RWPE2 (cell line): Measurements from ENCODE around the gene VPS37B.
"Not testable (repeated sequence)": the region's sequence is repeated elsewhere in the genome, so short reads cannot be mapped to it uniquely, and the experiment has no call there.

Experiments used
- ATAC-seq: fragments of 200-7000 bp; cut with Tn5 transposase; 3 replicates; pipeline ENCODE4 v1.9.1; 2021; ENCODE audit warnings: low read depth
- DNase-seq: peaks from one replicate; pipeline ENCODE4 v3.0.0-alpha.2; 2020; ENCODE audit warnings: low spot score
- H3K27ac ChIP-seq: fragments of 450-650 bp; 2 replicates; pipeline ENCODE4 v1.5.1; 2017; ENCODE audit warnings: mild to moderate bottlenecking; ENCODE audit not compliant: poor library complexity, severe bottlenecking
- H3K27me3 ChIP-seq: fragments of 250-450 bp; sonication (Bioruptor Pico); 2 replicates; pipeline ENCODE4 v1.5.1; 2021; ENCODE audit warnings: mild to moderate bottlenecking, moderate library complexity; ENCODE audit not compliant: insufficient read depth, poor library complexity, severe bottlenecking
- H3K36me3 ChIP-seq: fragments of 250-450 bp; sonication (Bioruptor Pico); 2 replicates; pipeline ENCODE4 v1.5.1; 2020; ENCODE audit warnings: low read depth, mild to moderate bottlenecking, moderate library complexity
- H3K4me1 ChIP-seq: fragments of 250-450 bp; sonication (Bioruptor Pico); 2 replicates; pipeline ENCODE4 v1.5.1; 2021; ENCODE audit warnings: mild to moderate bottlenecking, moderate library complexity; ENCODE audit not compliant: insufficient read depth, poor library complexity, severe bottlenecking
- H3K4me3 ChIP-seq: fragments of 250-450 bp; sonication (Bioruptor Pico); 2 replicates; pipeline ENCODE4 v1.5.1; 2021; ENCODE audit warnings: mild to moderate bottlenecking, moderate library complexity; ENCODE audit not compliant: severe bottlenecking
- H3K9me3 ChIP-seq: fragments of 250-450 bp; sonication (Bioruptor Pico); 2 replicates; pipeline ENCODE4 v1.5.1; 2021; ENCODE audit warnings: mild to moderate bottlenecking, moderate library complexity; ENCODE audit not compliant: severe bottlenecking
- TF ChIP-seq, protein P1 (sequence below): fragments of 450-650 bp; IDR thresholded peaks from one replicate; pipeline ENCODE4 v1.5.1; 2017; ENCODE audit warnings: mild to moderate bottlenecking, moderate library complexity; ENCODE audit not compliant: poor library complexity, severe bottlenecking

Gene VPS37B

DNA sequence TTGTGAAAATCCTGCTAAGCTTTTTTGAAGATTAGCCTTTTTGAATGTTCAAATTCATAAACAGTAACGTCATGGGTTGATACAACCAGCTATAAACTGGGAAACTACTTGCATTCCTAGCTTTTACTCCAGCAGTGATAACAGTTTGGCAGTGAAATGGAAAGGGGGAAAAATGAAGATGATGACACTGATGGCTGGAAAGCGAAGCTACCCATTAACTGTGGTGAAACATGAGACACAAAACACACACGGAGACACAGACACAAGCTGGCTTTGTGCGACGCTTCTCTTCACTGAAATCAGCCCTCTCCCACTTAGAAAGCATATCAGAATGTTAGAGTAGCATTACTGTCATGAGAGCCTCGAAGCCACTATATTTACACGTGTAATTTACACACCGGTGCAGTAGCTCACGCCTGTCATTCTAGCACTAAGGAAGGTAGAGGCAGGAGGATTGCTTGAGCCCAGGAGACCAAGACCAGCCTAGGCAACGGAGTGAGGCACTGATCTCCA, 15.7 kb downstream of the VPS37B start:
- TF ChIP-seq, protein P1, sequence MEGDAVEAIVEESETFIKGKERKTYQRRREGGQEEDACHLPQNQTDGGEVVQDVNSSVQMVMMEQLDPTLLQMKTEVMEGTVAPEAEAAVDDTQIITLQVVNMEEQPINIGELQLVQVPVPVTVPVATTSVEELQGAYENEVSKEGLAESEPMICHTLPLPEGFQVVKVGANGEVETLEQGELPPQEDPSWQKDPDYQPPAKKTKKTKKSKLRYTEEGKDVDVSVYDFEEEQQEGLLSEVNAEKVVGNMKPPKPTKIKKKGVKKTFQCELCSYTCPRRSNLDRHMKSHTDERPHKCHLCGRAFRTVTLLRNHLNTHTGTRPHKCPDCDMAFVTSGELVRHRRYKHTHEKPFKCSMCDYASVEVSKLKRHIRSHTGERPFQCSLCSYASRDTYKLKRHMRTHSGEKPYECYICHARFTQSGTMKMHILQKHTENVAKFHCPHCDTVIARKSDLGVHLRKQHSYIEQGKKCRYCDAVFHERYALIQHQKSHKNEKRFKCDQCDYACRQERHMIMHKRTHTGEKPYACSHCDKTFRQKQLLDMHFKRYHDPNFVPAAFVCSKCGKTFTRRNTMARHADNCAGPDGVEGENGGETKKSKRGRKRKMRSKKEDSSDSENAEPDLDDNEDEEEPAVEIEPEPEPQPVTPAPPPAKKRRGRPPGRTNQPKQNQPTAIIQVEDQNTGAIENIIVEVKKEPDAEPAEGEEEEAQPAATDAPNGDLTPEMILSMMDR = no peak
- Histone ChIP-seq H3K27me3 (no peaks in the 10 kb centered on the region), H3K9me3 (no peaks in the 10 kb centered on the region)

DNA sequence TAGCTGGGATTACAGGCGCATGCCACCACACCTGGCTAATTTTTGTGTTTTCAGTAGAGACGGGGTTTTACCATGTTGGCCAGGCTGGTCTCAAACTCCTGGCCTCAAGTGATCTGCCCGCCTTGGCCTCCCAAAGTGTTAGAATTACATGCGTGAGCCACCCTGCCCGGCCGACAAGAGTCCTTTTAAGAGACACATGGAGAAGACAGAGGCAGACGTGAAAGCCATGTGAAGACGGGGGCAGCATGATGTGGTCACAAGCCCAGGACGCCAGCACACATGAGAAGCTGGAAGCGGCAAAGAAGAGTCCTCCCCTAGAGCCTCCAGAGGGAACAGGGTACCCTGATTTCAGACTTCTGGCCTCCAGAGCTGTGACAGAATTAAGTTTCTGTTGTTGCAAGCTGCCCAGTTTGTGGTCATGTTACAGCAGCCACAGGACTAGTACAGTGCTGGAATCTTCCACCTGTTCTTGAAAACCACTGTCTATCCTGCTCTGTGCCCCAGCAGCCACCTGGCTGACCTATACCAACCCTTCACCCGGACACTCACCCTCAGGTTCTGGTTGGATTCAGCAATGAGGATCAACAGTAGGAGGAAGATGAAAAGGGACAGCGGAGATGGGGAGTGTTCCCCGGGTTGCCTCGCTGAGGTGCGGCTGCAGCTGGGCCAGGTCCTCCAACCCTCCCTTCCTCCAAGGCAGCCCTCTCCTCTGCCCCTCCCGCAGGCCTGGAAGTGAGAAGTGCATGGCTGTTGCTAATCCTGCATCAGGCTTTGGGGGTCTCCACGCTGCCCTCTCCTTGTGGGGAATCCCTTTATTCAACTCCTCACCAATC, 16.9 kb downstream of the VPS37B start:
- ATAC-seq (peak; percentile 25), DNase-seq (no peak)
- peaks cover 49% of the 10 kb centered on the region for H3K36me3 ChIP-seq
- H3K9me3 ChIP-seq = no peaks in the 10 kb centered on the region
- H3K4me1 ChIP-seq = peaks cover 38% of the 10 kb centered on the region
- no peaks in the 10 kb centered on the region for H3K27me3 ChIP-seq
- TF ChIP-seq, protein P1 = no peak
- no peak overlapping the region for H3K4me3 ChIP-seq
- H3K27ac ChIP-seq = peak overlapping the region; percentile 80

More for the DNA sequence above, 15.7 kb downstream of the VPS37B start:
- no peak overlapping the region for H3K4me3 ChIP-seq
- peak overlapping the region; percentile 80 for H3K27ac ChIP-seq
- DNase-seq = no peak
- ATAC-seq = no peak
- peaks cover 52% of the 10 kb centered on the region for H3K36me3 ChIP-seq
- peaks cover 49% of the 10 kb centered on the region for H3K4me1 ChIP-seq

DNA sequence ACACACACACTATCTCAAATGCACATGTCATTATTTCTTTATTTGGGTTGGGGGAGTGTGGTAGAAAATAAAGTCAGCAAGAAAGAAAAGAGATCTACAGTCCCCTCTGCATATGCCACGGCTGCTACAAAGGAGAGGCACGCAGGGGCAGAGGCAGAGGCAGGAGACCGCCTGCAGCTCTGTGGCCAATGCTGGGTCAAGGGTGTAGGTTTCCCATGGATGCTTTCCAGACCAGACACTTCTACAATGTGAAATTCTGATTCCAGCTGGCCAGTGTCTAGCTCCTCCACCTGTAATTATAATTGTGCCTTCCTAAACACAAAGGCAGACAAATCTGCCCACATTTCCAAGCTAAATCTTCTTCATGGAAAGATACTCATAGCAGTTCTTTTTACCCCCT, 19.2 kb downstream of the VPS37B start:
- Histone ChIP-seq H3K9me3 (no peaks in the 10 kb centered on the region), H3K27me3 (no peaks in the 10 kb centered on the region), H3K27ac (peak overlapping the region; percentile 80), H3K4me3 (no peak overlapping the region), H3K4me1 (peaks cover 57% of the 10 kb centered on the region), H3K36me3 (peaks cover 39% of the 10 kb centered on the region)
- no peak for ATAC-seq
- no peak for DNase-seq
- TF ChIP-seq, protein P1 = no peak

DNA sequence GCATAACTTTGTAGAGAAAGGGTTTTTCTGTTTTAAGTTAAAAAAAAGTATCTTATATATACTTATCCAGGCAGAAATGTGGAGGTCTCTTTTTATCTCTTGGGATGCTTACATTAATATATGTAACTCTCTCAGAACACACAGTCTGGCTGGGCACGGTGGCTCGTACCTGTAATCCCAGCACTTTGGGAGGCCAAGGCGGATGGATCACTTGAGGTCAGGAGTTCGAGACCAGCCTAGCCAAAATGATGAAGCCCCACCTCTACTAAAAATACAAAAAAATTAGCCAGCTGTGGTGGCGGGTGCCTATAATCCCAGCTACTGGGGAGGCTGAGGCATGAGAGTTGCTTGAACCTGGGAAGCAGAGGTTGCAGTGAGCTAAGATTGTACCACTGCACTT, 19.6 kb downstream of the VPS37B start:
- peaks cover 40% of the 10 kb centered on the region for H3K36me3 ChIP-seq
- DNase-seq, ATAC-seq, H3K4me3 ChIP-seq, H3K9me3 ChIP-seq, H3K27me3 ChIP-seq: not testable (repeated sequence)
- H3K27ac ChIP-seq = peak overlapping the region; percentile 80
- peaks cover 58% of the 10 kb centered on the region for H3K4me1 ChIP-seq

DNA sequence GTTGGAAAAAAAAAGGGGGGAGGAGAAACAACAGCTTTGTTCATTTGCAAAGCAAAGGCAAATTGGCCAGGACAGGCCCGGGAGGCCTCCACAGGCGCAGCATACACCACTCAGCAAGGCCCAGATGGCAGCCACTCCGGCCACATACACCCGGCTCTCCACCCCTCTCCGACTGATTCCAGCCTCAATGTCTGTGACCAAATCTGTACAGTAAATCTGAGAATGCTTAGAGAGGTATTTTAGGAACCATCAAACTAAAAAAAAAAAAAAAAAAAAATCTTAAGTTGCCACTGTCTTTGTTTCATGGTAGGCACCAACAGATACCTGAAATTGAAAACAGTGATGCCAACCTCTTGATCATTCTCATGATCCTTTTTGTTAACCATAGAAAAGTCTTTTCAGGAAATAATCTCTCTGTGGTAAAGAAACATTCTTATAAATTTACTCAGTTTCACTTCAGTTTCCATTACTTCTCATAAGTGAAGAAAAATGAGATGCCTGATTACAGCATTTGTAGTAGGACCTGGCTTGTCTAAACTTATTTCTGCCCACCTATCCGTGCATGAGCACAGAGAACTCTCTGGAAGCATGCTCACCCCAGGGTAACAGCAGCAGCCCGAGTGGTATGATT, 20.2 kb downstream of the VPS37B start:
- ATAC-seq (no peak), DNase-seq (no peak)
- no peaks in the 10 kb centered on the region for H3K27me3 ChIP-seq
- peaks cover 54% of the 10 kb centered on the region for H3K4me1 ChIP-seq
- TF ChIP-seq, protein P1 = no peak
- peak overlapping the region; percentile 80 for H3K27ac ChIP-seq
- H3K9me3 ChIP-seq = no peaks in the 10 kb centered on the region
- no peak overlapping the region for H3K4me3 ChIP-seq
- peaks cover 44% of the 10 kb centered on the region for H3K36me3 ChIP-seq
